GM19452 (cell line): ENCODE data around the gene SPAG17.

Source experiments
- ATAC-seq: cut with Tn5 transposase; IDR thresholded peaks from one replicate; pipeline ENCODE4 v1.9.1; 2021; ENCODE audit not compliant: unreplicated experiment

SPAG17 gene

DNA sequence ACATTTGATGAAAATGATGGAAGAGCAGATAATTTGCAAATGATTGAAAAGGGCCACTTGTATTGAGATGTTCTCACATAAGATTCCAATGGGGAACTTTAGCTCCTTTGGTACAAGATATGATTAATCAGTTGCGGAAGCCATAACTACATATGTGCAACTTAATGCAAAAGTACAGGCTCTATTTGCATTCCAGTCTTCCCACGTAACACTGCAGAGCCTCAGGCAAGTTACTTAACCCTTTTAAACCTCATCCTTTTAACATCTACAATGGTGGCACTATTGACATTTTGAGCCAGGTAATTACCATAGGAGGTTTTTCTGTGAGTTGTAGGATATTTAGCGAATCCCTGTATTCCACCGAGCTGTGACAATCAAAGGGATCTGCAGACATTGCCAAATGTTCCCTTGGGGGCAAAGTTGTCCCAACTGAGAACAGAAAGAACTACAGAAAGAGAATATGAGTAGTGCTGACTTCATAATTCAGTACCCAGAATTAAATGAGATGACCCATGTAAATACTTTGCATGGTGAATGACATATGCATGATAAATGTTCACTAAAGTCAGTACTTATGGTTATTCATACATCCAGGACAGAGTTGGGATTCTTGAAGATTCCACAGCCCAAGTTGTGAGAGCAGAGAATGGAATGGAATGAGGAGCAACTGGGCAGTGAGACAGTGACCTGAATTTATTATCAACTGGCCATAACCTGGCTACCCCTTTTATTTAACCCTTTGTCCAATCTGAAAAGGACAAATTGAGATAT lies 62.6 kb downstream of the SPAG17 start:
- ATAC-seq: no peak

DNA sequence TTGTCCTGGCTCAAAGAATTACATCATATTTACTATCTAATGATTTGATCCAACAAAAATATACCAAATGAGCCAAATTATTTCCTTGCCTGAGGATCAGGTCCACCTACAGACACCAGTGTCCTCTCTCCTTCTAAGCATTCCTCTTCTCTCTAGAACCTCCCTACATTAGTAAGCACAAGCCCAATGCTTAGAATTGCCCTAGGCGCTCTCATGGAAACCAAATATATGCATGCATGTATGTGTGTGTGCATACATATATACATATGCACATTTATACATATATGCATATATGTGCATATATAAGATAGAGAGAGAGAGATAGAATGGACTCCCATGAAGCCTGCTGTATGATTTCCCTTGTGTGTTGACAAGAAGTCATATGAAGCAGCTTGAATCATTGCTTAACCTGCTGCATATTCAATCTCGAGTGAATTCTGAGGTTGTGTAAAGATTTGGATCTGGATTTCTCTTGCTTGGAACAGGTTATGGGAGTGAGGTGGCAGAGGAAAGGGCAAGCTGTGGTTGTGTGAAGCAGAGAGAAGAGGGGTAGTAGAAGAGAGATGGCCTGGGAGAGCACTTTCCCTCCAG lies 66.1 kb downstream of the SPAG17 start:
- no peak for ATAC-seq

DNA sequence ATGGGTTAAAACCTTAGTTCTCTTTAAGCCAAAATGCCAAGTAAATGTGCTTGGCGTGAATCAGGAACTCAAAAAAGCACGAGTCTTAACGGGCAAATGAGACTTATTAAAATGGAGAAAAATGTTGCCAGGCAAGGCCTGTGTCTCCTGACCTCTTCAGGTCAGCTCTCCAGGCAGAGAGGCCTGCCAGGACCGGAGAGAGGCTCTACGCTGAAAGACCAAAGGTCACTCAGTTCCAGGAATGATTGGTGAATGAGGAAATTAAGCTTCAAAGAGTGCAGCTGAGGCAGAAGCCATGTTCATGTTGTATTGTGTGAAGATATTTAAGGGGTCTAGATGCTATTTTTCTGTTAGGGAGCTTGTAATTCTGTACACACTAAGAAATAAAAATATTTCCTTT lies 66.6 kb downstream of the SPAG17 start:
- no peak for ATAC-seq

DNA sequence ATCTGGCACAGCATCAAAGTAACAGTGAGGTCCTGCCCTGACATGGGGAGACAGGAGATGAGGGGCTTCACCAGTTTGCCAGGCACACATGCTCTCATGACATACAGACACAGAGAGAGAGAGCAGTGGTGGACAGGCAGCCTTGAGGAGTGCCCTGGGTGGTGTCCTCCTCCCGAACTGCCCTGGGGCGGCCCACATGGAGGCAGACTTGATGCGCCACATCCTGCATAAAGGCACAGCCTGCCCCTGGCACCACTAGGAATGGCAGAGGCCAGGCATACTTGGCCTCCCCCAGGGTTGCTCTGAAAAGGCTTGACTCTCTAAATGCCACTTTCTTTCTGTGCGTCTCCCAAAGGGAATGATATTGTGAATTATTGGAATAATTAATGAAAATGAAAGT lies 67.5 kb downstream of the SPAG17 start:
- ATAC-seq: no peak

DNA sequence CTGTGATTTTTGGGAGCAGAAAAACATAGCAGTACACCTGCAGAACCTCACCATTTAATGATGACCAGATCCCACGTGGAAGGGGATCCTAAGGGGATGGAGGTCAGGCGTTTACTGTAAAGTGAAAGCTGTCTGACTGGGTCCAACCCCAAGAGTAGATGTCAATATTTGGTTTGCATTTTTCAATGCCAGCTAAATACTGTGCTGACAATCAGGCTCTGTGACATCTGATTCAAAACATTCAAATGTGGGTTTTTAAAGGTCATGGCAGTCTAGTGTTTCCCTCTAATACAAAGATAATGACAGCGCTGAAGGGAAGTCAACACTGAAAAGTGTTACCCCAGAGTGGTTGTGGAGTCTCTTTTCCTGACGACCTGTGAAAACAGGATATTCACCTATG lies 68.1 kb downstream of the SPAG17 start:
- no peak for ATAC-seq

DNA sequence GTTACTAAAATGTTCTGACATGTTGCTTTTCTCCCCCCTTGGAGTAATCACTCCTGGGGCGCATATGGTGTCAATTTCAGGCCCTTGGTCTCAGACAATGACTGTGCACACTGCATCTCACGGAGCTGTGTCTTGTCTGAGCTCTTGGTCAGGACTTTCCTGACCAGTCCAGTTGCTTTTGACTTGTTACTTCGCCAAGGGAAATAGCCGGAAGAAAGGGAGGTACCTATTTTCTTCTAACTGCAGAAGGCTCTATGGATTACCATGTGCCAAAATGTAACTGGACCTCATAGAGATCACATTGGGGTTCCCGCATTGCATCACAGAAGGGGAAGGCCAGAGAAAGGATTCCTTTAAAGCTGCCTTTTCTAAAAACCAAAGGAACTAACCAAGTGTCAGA lies 68.6 kb downstream of the SPAG17 start:
- no peak for ATAC-seq

DNA sequence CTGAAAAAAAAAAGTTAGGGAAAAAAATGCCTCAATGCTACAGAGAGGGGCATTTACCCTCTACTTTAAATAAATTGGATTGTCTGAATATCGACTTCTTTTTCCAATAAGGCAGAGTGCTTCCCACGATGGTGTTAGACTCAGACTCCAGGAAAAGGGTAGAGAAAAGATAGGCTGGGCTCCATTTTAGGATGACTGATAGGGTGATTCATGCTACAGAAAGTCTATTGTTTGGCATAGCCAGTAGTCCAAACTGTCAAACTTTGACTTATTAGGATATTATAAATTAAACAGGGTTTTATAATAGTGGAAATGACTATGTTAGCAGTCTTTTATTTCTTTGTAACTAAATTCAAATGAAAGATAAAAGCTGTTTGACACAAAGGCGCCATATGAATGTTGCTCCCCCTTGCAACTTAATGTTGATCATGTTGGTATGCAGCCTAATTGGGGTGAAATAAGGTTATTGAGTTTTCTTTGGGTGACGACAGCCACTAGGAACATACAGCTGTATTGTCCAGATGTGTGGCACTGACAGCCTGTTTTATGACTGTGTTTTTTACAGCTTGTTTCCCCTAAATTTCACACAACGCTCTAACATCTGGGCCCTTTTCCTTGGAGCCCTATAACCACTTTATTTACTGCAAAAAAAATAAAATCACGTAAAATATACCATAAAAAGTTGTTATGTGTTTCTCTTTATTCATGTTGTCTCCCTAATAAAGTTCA lies 69.3 kb downstream of the SPAG17 start:
- ATAC-seq: no peak

DNA sequence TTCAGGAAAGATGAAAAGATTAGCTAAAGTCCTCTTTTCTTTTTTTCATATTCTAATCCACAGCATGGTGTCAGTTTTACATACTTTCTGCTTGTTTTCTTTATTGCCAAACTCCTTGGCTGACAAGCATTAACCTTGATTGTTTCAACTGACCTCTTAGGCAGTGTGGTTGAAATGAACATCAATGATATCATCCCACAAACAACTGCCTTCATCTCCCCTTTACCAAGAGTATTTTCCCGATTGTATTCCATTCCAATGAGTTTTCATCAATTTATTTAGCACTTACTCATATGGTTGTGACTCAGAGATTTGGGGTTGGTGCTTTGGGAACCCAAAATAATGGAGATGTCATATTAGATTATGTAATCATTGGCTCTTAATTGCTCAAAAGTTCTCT lies 71.8 kb downstream of the SPAG17 start:
- ATAC-seq: no peak

DNA sequence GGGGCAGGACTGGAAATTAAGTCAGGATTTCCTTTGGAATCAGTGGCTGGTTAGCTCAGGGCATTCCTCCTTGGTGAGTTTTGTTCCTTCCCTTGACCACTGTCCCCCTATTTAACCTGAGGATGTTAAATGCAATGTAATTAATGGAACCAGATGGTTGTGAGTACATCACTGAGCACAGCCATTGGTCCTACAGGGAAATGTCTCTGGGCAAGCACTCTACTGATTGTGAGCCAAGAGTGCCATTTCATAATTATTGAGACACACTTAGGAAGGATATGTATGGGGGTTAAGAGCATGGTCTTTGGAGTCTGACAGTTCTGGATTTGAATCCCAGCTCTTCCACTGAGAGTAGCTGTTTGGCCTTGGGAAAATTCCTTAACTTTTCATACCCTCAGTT lies 74.4 kb downstream of the SPAG17 start:
- no peak for ATAC-seq

DNA sequence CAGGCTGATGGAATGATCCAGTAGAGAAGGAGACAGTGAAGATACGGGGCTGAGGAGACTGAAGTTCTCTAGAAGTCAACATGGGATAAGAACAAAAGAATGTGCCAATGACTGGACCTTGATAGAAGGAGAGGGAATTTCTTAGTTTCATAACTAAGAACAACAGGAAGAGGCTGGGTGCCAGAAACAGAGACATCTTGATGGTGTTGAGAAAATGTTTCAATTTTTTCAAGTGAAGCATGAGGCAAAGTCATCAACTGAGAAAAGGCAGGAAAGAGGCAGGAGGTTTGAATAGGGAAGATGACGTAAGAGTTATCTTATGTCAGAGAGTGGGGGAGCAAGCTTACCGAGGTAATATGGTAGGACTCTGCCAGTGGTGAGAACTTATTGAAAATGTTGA lies 80.1 kb downstream of the SPAG17 start:
- no peak for ATAC-seq

DNA sequence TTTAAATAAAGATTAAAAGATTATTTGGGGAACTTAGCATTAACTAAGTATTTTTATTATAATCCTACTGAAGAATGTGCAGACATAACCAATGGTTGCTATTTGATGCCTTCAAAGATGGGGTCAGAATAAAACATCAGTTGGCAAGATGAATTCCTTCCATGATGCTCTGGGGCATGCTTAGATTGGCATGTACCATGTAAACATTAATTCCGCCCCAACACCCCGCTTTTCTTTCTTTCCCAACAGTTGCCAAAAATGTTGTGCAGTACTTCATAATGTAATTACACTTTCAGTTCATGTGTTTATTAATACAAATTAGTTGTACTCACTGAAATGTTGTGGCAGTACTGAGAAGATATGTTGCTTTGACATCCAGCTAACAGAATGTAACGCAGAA lies 82.6 kb downstream of the SPAG17 start:
- ATAC-seq: no peak

DNA sequence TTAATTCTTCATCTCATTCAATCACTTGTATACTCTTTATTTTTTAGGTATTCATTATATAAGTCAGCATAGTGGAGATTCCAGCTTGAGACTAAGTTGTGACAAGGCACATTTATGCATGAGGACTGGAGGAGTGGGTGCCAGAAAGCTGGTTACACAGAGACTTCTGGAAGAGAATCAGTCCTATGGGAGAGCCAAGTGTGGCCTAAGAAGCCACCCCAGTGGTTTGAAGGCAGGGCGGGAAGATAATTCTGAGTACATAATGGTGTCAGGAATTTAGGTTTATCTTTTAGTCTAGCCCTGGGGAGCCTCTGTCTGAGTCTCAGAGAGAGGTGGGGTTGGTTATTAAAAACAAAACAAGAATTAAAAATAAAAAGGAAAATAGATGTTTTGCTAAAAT lies 83.0 kb downstream of the SPAG17 start:
- no peak for ATAC-seq

DNA sequence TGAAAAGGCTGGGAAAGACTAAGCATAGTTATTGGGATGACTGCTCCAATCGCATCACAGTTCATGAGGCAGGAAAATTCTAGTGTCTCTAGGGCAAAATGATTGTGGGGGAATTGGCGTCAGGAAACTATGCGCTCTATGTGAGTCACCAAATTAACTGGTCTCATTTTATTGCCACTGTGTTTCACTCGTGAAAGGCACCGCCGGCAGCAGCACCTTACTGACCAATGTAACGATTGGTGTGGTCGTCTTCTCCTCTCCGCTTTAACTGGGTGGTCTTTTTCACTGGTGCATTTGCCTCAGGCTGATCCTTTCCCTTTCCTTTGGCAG lies 83.5 kb downstream of the SPAG17 start:
- no peak for ATAC-seq

DNA sequence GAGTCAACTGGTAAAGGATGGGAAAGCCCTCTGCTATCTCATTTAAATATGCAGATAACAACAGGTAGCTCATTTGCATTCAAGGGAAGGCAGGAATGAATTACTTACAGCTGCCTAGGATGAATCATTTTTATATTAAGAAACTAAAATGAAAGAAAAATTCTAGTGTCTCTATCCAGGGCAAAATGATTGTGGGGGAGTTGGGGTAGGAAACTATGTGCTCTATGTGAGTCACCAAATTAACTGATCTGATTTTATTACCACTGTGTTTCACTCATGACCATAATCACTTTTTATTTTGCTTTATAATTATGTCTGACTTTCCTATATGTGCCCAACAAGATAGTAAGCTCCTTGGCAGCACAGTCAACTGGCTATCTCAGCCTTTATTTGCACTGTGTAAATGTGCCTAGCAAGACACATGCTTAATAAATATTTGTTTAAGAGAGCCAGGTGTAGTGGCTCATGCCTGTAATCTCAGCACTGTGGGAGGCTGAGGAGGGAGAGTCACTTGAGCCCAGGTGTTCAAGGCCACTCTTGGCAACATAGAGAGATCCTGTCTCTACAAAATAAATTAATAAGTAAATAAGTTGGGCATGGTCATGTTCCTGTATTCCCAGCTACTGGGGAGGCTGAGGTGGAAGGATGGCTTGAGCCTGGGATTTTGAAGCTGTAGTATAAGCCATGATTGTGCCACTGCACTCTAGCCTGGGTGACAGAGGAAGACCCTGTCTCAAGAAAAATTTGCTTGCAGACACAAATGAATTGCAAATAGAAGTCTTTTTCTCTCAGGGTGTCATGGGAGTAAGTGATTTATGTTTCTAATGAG lies 84.1 kb downstream of the SPAG17 start:
- ATAC-seq: no peak

DNA sequence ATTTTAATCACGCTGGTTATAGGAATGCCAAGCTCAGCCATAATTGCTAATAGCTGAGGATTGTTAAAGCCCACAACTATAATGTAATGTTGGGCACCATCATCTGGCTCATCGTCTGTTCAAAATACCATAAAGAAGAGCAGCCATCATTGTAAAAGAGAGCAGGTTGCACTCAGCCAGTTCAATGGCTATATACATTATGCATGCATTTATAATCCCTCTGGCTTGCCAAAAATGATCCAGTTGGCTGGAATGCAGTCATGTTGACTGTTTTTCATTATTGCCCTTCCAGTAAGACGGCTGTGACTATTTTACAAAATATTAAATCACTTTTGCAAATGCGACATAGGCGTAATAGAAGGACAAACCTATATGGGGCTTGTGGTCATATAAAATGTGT lies 85.3 kb downstream of the SPAG17 start:
- no peak for ATAC-seq

DNA sequence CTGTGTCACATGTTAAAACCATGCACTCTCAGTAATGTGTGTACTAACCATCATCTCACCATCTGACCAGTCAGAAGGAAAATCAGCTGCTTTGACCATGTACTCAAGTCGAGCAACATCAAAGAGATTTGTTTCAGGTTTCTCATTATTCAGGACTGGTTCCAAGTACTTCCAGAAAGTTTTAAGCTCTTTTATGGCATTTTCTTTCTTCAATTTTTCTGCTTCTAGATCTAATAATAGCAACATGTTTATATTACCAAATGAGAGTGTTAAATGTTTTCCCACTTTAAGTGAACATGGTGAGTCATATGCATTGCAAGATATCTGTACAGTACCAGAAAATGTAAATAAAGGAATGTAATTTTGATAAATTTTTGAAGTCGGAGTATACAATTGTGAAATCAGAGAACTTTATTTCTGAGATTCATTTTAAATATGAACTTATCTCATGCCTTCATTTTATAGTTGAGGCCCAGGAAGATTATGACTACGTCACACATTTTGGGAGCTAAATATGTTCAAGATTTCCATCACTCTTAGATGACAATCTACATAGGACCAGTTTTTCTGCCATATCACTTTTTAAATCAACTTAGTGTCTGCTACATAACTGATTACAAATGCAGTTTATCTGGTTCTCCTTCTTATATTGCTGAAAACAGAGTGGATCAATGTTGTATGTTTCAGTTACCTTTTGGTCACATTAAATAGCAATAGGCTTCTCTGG lies 87.2 kb downstream of the SPAG17 start:
- ATAC-seq: no peak

DNA sequence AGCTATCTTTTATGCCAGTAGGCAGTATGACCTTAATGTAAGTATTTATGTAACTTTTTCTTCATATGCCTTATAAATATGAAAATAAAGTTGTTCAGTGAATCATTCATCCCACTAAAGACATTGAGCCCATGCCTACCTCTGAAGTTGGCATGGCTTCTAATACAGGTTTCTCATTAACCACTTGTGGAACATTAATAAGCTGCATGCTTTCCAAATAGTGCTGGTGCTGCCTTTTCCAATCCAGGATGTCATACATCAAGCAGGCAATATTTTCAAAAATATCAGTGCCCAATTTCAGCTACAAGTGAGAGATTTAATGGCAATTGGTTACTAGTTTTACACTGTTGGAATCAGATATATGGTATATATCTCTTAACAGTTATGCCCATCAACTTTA lies 92.0 kb downstream of the SPAG17 start:
- ATAC-seq: no peak

DNA sequence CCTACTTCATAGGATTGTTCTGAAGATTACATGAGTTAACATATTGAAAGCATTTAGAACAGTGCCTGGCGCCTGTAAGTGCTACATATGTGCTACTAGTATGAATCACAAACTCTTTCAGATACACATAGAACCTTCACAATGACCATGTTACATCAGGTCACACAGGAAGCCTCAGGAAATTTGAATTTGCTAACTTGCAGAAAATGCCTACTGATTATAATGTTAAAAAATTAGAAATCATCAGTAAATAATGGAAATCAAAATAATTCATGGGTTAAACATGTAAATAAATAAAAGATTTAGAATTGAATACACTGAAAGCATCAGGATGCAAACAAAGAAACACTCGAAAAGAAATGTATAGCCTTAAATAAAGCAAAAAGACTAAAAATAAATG lies 94.9 kb downstream of the SPAG17 start:
- ATAC-seq: no peak

DNA sequence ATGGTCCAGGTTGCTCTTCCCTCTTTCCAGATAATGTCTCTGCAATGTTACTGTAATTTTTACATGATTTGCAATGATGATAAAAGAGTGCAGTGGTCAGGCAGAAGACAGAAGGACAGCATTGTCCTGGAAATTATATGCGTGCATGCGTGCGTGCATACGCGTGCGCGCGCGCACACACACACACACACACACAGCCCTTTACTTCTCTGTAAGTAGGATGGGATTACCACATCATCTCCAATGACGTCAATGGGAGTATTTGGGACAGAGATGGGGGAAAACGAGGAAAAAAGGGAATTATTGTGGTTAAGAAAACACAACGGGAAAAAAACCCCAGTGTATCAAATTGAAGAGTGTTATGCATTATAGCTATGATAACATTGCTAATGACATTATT lies 99.7 kb downstream of the SPAG17 start:
- no peak for ATAC-seq

DNA sequence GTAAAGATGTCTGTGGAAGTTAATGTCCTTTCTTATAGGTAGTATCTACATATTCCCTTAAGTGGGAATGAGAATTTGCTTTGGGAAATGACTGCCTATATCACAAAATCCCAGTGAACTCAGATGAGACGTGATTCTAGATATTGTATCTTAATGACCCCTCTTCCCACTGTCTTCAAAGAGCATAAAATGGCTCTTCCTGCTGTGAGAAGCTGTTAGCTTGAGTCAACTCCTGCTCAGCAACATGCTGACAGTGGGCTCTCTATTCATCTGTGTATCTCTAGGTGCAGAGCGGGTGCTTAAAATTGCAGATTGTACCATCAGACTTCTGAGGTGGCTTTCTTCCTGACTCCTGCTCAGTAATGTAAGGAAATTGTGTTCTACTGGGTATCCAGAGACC lies 100.6 kb downstream of the SPAG17 start:
- ATAC-seq: no peak

DNA sequence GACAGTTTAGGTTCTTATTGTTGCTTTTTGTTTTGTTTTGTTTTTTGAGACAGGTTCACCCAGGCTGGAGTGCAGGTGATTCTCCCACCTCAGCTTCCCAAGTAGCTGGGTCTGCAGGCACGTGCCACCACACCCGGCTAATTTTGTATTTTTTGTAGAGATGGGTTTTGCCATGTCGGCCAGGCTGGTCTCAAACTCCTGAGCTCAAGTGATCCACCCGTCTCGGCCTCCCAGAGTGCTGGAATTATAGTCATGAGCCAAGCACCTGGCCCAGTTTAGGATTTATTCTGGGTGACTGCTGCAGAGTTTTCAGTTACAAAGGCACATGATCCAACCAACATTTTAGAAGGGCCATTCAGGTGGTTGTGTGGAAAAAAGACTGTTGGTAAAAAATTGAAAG lies 102.0 kb downstream of the SPAG17 start:
- no peak for ATAC-seq
